Ovary (tissue), 3 donors: ENCODE results near the gene CLSTN1.

Experiments used
- CTCF ChIP-seq, 3 donors: fragments of 450-650 bp in 2 of 3; fragments of 200-600 bp in 1 of 3; IDR thresholded peaks; one replicate each; pipeline versions ENCODE4 v1.5.1 to v1.8.0; 2016 to 2022; ENCODE audit warnings: antibody characterized with exemption in 3 of 3, mild to moderate bottlenecking in 1 of 3
- EP300 ChIP-seq: sonication (generic); formaldehyde crosslinking; IDR thresholded peaks from one replicate; pipeline ENCODE4 v1.6.1; 2017; ENCODE audit warnings: antibody characterized with exemption
- donor health status: DM: no; HTN: no; CAD: no.

DNA sequence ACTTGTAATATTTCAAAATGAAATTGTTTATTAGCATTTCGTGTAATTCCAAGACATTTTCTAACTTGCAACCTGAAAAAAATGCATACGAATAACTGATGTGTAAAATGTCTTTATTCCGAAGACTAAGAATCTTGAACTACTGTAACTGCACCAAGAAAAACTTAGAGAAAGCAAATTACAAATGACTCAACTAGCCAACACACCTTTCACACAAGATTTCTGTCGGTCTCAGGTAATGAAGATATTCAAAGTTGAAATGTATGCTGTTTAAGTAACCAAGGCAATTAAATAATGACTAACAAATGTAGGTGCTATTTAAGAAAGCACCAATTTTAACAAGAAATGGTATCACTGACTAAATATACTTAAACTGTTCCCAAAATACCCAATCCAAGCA, 2.1 kb downstream of the CLSTN1 start:
- no peak for TF ChIP-seq CTCF (IDR thresholded peaks at IDR 0.05)
- no peak for TF ChIP-seq EP300
